HG03196 (cell line): ENCODE results near the gene C16orf54.
"Not testable (repeated sequence)": the region's sequence is repeated elsewhere in the genome, so short reads cannot be mapped to it uniquely, and the experiment has no call there.

Source experiments
- ATAC-seq: cut with Tn5 transposase; IDR thresholded peaks from one replicate; pipeline ENCODE4 v1.9.1; 2021; ENCODE audit not compliant: unreplicated experiment

The C16orf54 gene

GRCh38 chr16:29710227-29711219 lies 35.3 kb downstream of the C16orf54 start:
- ATAC-seq, result no peak

- ATAC-seq, result not testable (repeated sequence)
Measured at GRCh38 chr16:29709657-29710056, 36.1 kb downstream of the C16orf54 start.

DNA sequence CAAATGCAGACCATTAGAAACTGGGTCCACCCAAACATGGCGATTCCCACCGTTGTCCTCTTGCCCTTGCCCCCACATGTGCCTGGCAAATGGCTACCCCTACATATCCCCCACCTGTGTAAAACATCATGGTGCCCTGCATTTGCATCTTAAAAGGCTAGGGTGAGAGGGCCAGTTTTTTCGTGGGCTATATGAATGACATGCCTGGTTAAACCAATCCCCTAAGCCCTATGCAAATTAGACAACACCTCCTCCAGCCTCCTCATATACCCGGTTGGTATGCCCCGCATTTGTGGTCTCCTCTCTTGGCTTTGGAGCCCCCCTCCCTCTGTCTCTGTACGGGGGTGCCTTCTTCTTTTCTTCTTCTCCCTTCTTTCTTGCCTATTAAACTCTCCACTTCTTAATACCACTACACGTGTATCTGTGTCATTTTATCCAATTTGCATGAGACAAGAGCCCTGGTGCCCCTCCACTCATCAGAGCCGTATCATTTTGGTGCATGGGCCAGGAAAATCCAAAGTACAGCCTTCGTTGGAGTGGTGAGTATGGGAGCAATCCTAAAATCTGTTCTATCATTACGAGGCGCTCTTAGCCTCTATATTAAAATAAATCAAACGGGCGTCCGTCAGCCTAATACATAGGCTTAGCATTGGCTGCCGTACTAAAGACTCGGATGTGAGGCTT lies 36.7 kb downstream of the C16orf54 start:
- no peak for ATAC-seq

DNA sequence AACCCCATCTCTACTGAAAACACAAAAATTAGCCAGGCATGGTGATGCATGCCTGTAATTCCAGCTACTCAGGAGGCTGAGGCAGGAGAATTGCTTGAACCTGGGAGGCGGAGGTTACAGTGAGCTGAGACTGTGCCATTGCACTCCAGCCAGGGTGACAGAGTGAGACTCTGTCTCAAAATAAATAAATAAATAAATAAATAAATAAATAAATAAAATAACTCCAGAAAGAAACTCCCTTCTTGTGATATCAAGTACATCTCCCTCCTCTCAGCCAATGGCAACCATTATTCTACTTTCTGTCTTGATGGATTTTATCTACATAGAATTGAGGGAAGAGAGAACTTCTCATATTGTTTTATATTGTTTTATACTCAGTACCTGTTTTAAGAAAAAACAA lies 38.6 kb downstream of the C16orf54 start:
- not testable (repeated sequence) for ATAC-seq

GRCh38 chr16:29705030-29705429 lies 40.8 kb downstream of the C16orf54 start:
- no peak for ATAC-seq

DNA sequence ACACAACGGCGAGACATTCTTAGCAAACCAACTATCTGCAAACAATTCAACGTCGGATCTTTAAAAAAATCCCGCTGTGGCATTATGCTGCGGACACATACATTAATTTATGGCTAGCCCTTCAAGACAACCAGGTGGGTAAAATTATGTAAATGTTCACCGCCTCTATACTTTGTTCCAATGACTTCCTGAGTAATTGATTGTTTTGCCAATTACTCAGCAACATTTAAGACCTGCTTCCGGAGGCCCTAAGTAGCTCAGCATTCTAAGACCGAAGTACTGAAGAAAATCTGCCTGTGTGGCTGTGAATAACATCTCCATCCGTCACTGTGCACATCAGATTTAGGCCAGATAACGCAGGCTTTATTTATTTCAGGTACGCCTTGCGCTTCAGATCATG lies 43.5 kb downstream of the C16orf54 start:
- ATAC-seq, result peak; percentile 34

DNA sequence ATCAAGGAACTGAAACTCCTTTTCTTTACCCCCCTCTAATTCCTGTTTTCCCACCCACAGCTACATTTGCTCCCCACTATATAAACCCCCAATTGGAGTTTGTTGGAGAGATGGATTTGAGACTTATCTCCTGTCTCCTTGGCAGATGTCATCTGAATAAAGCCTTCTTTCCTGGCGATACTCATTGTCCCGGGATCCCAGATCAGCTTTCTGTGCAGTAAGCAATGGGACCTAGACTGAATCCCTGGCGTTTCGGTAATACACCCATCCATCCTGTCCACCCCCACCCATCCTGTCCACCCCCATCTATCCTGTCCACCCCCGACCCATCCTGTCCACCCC lies 44.6 kb downstream of the C16orf54 start:
- ATAC-seq, result no peak

DNA sequence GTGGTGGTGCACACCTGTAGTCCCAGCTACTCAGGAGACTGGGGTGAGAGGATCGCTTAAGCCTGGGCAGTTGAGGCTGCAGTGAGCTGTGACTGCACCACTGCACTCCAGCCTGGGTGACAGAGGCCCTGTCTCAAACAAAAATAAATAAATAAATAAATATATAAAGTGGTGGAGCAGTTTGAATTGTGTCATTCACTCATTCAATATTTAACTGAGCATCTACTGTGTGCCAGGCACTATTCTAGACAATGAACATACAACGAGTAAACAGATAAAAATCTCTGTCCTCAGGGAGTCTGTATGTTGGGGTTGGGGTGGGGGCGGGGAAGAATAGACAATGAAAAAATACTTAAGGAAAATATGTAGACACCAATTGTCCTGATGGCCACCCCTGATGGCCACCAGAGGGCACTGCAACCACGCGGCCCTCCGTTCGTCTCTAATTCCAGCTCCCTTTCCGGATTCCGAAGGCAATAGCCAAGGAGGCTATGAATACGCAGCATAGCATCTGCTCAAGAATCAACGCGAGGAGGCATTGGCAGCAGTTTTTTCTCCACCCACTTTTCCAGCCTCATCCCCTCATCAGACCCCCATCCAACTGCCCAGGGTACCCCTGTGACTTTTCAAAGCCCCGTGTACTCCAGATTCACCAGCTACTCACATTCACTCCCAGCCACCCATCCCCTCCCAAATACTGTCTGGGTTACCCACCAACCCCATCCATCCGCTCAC lies 45.4 kb downstream of the C16orf54 start:
- no peak for ATAC-seq

DNA sequence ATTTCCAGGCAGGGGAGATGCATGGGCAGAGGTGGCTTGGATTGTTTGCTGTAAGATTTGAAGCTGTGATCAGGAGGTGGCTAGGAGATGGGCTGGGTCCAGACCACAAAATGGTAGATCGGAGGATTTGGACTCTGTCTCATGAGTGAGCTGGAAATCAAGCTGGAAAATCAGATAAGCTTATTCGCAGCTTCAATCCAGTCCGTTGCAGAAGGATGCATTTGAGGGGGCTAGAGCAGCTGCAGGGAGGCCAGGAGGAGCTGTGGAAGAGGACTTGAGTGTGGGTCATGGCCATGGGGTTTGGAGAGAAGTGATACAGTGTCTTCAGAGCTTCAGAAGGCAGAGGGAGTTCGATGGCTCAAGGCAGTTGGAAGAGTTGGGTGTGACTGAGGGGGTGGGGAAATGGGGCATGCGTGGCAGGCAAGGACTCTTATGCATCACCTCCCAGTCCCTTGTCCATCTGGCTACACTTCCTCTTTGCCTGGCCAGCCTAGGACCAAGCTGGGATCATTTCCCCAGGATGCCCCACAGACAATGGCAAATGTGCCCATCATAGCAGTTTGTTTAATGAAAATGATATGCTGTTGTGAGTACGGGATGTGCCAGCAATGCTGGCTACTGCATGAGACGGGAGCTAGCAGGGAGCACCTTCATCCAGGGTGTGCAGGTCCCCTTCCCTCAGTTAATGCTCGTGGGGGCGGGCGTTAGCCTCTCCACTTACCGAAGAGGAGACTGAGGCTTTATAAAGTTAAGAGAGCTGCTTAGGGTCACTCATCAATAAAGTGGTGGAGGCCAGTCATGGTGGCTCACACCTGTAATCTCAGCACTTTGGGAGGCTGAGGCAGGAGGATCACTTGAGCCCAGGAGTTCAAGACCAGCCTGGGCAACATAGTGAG lies 46.2 kb downstream of the C16orf54 start:
- no peak for ATAC-seq

GRCh38 chr16:29698484-29699323 lies 47.1 kb downstream of the C16orf54 start:
- no peak for ATAC-seq

DNA sequence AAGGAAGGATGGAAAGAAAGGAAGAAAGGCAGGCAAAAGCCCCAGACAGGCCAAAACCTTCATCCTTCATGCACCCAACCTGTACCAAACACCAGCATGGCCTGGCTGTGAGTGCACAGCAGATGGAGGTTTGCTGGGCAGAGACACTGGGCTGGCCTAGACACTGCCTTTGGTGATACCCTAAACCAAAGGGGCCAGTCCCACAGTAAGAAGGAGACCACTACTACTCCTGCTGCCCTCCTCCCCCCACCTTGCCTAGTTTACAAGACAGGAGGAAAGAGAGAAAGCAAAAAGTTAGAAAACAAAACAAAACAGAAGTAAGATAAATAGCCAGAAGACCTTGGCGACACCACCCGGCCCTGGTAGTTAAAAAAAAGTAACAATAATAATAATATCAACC lies 47.7 kb downstream of the C16orf54 start:
- ATAC-seq, result no peak

DNA sequence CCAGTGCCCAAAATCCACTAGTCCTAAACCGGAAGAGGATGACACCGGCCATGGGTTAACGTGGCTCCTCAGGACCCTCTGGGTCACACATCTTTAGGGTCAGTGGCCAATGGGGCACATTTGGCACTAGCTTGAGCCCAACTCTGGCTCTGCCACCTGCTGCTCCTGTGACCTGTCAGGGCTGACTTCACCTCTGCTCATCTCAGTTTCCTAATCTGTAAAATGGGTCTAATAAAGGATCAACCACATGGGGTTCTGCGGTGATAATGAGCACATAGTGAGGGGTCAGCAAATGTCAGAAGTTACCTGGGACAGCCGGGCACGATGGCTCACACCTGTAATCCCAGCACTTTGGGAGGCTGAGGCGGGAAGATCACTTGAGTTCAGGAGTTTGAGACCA lies 48.4 kb downstream of the C16orf54 start:
- no peak for ATAC-seq

- ATAC-seq, result no peak
Measured at GRCh38 chr16:29696881-29697331, 48.9 kb downstream of the C16orf54 start.

DNA sequence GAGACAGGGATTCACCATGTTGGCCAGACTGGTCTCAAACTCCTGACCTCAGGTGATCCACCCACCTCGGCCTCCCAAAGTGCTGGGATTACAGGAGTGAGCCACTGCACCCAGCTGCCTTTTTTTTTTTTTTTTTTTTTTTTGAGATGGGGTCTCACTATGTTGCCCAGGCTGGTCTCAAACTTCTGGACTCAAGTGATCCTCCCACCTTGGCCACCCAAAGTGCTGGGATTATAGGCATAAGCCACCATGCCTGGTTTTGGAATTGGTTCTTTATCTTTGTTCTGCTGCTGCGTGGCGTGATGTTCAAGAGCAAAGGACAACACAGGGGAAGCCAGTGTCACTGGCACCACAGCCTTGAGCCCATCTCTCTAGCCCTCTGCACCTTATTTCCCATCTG lies 50.1 kb downstream of the C16orf54 start:
- ATAC-seq, result not testable (repeated sequence)

DNA sequence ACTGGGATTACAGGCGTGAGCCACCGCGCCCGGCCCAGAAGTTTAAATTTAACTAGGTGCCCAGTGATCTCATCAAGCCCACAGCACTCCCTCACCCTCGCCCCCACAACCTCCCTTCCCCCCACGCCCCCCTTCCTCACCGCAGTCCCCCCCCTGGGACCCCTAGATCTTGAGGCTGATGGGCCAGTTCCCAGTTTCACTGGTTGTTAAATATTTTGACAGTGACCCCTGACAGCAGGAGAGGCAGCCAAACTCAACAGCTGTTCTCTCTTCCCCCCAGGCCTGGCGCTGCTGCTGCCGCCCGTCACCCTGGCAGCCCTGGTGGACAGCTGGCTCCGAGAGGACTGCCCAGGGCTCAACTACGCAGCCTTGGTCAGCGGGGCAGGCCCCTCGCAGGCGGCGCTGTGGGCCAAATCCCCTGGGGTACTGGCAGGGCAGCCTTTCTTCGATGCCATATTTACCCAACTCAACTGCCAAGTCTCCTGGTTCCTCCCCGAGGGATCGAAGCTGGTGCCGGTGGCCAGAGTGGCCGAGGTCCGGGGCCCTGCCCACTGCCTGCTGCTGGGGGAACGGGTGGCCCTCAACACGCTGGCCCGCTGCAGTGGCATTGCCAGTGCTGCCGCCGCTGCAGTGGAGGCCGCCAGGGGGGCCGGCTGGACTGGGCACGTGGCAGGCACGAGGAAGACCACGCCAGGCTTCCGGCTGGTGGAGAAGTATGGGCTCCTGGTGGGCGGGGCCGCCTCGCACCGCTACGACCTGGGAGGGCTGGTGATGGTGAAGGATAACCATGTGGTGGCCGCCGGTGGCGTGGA lies 51.2 kb downstream of the C16orf54 start:
- no peak for ATAC-seq

GRCh38 chr16:29692606-29693005 lies 53.2 kb downstream of the C16orf54 start:
- not testable (repeated sequence) for ATAC-seq
